BJ (cell line): Measurements from ENCODE around the gene SPRED2. TPM values are rescaled to one million over a fixed set of nuclear protein-coding genes. Genes with fewer than 3 reads are reported as not detected.

Experiments used
- polyA plus RNA-seq: library from polyadenylated mRNA; depleted of rRNA; stranded (reverse); fragments of >200 nt; gene quantifications from 2 replicates; pipeline ENCODE4 v1.2.3, GENCODE V29; 2011; rRNA removed

The SPRED2 gene
- polyA plus RNA-seq, 1 experiment, result 13.1 TPM

Other genes with a start within 250 kb of the SPRED2 start
- gene ACTR2, start 204.8 kb downstream of the SPRED2 start, polyA plus RNA-seq, result 57.9 and 153 TPM in 2 replicates